ENCODE data around the gene IHH. TPM values are rescaled to one million over a fixed set of nuclear protein-coding genes. Genes with fewer than 3 reads are reported as not detected.

Gene IHH
- total RNA-seq, 1 experiment from 2014 or later = 0.07 TPM

DNA sequence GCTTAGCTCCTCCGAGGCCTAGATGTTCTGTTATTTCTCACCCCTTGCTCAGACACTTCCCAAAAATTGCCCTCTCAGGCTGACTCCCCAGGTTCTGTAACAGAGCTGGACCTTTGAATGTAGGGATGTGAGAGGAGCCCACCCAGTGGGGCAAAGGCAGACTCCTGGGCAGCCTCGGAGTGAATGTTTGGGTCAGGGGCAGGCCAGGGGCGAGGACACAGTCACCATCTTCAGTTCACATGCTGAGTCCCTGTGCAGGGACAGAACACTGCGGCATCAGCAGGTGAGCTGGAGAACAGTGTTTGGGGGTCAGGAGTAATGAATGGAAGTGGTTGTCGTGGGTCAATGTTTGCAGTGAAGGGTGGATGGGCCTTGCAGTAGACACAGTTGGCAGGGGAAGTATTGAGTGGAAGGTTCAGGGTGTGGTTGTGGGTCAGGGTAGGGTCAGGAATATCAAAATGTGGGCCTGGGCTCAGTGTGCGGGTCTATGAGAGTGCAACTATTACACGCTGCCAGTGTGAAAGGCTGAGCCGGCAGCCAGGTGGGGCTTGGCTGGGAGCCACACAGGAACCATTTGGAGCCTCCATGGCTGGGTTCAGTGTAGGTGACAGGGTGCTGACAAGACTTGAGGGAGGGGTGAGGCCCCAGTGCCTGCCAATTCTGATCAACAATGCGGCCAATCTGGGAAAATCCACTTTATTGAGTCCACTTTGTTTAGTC is 4.4 kb downstream of the IHH start:
- Histone ChIP-seq H3K9me3 (ENCODE audit: low read length) (no peaks in the 10 kb centered on the region), H3K9ac (ENCODE audit: low read length) (no peak overlapping the region), H3K79me2 (ENCODE audit: low read length) (no peaks in the 10 kb centered on the region), H2AFZ (ENCODE audit: low read length) (no peak overlapping the region), H3K27ac (ENCODE audit: low read length) (no peak overlapping the region), H3K4me2 (ENCODE audit: low read length) (no peak overlapping the region), H3K27me3 (ENCODE audit: low read length) (peaks cover 31% of the 10 kb centered on the region), H4K20me1 (ENCODE audit: low read length) (no peaks in the 10 kb centered on the region), H3K9me2 (replicated peaks; ENCODE audit: low read length) (no peaks in the 10 kb centered on the region), H3K36me3 (ENCODE audit: low read depth, low read length) (no peaks in the 10 kb centered on the region), H3K4me3 (ENCODE audit: low read length) (no peak overlapping the region), H3K4me1 (ENCODE audit: insufficient read depth, low read length) (peaks cover 22% of the 10 kb centered on the region), H3F3A (ENCODE audit: low read length, unreplicated experiment) (no peaks in the 10 kb centered on the region)
- CTCF ChIA-PET = no interaction called here
- ATAC-seq = no peak
- POLR2A ChIA-PET (ENCODE audit: unreplicated experiment) = no interaction called here
- no peak for DNase-seq
- TF ChIP-seq, protein P1, sequence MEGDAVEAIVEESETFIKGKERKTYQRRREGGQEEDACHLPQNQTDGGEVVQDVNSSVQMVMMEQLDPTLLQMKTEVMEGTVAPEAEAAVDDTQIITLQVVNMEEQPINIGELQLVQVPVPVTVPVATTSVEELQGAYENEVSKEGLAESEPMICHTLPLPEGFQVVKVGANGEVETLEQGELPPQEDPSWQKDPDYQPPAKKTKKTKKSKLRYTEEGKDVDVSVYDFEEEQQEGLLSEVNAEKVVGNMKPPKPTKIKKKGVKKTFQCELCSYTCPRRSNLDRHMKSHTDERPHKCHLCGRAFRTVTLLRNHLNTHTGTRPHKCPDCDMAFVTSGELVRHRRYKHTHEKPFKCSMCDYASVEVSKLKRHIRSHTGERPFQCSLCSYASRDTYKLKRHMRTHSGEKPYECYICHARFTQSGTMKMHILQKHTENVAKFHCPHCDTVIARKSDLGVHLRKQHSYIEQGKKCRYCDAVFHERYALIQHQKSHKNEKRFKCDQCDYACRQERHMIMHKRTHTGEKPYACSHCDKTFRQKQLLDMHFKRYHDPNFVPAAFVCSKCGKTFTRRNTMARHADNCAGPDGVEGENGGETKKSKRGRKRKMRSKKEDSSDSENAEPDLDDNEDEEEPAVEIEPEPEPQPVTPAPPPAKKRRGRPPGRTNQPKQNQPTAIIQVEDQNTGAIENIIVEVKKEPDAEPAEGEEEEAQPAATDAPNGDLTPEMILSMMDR (conservative IDR thresholded peaks at IDR 0.05; ENCODE audit: low read depth, low read length) = no peak
- TF ChIP-seq EZH2 (IDR thresholded peaks at IDR 0.05; ENCODE audit: low read length, unreplicated experiment) (no peak), EZH2phosphoT487 (IDR thresholded peaks at IDR 0.05; ENCODE audit: borderline replicate concordance, low read length) (no peak)
- intact Hi-C loops (cut with micrococcal nuclease) = no loop called here
- no TSS peak for BruUV-seq (replicated peaks)

DNA sequence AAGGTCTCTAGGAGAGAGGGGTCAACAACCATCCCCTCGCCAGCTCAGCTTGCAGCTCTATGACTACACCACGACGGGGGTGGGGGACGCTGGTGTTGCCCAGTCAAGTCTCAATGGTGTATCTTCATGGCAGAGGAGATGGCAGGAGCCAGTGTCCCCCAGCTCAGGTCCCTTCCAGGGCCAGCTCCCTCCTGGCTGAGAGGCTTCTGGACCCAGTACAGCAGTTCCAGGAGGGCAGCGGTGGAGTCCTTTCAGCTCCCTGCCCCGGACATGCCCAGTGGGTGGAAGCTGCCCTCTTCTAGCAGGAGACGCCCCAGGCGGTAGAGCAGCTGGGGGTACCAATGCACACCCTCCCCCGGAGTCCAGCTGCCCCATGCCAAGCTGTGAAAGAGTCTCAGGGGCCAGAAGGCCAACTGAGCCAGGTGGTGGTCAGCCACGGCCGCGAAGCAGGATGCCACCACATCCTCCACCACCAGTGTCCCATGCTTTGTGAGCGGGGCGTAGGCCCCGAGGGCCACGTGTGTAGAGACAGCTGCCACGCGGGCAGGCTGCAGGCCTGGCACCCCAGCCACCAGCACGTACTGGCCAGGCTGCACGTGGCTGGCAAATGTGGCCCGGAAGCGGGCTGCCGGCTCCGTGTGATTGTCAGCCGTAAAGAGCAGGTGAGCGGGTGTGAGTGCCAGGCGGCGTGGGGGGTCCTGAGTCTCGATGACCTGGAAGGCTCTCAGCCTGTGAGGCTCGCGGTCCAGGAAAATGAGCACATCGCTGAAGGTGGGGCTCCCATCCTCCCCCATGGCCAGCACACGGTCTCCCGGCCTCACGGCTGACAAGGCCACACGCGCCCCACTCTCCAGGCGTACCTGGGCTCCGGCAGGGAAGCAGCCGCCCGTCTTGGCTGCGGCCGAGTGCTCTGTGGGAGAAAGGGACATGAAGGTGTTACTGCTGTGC is 5.5 kb downstream of the IHH start:
- Histone ChIP-seq H3K9me3 (ENCODE audit: low read length) (no peaks in the 10 kb centered on the region), H3K27me3 (ENCODE audit: low read length) (peaks cover 22% of the 10 kb centered on the region), H3K4me3 (ENCODE audit: low read length) (no peak overlapping the region), H3K36me3 (ENCODE audit: low read depth, low read length) (no peaks in the 10 kb centered on the region), H3F3A (ENCODE audit: low read length, unreplicated experiment) (no peaks in the 10 kb centered on the region), H3K9me2 (replicated peaks; ENCODE audit: low read length) (no peaks in the 10 kb centered on the region), H4K20me1 (ENCODE audit: low read length) (no peaks in the 10 kb centered on the region), H2AFZ (ENCODE audit: low read length) (no peak overlapping the region), H3K27ac (ENCODE audit: low read length) (no peak overlapping the region), H3K4me1 (ENCODE audit: insufficient read depth, low read length) (peaks cover 18% of the 10 kb centered on the region), H3K9ac (ENCODE audit: low read length) (no peak overlapping the region), H3K4me2 (ENCODE audit: low read length) (no peak overlapping the region), H3K79me2 (ENCODE audit: low read length) (no peaks in the 10 kb centered on the region)
- POLR2A ChIA-PET (ENCODE audit: unreplicated experiment) = no interaction called here
- ATAC-seq (no peak), DNase-seq (no peak)
- BruUV-seq (replicated peaks) = no TSS peak
- intact Hi-C loops (cut with micrococcal nuclease) = no loop called here
- TF ChIP-seq, protein P1 (conservative IDR thresholded peaks at IDR 0.05; ENCODE audit: low read depth, low read length) = no peak
- no peak for TF ChIP-seq EZH2phosphoT487 (IDR thresholded peaks at IDR 0.05; ENCODE audit: borderline replicate concordance, low read length)
- TF ChIP-seq EZH2 (IDR thresholded peaks at IDR 0.05; ENCODE audit: low read length, unreplicated experiment) = no peak
- CTCF ChIA-PET = no interaction called here

All from PC-3 (cell line).